ENCODE measurements around the gene HSPA1L. TPM values are rescaled to one million over a fixed set of nuclear protein-coding genes. Genes with fewer than 3 reads are reported as not detected.

HSPA1L gene
- total RNA-seq, 2 experiments from 2014 or later, result 3.3 to 4.5 TPM

- no peaks in the 10 kb centered on the region for H3K9me3 Mint-ChIP-seq
- H3K27ac Mint-ChIP-seq, result no peak overlapping the region
- no peak overlapping the region for H3K4me3 Mint-ChIP-seq
- no peak for DNase-seq
- ATAC-seq (ENCODE audit: low read depth), result no peak
- no peaks in the 10 kb centered on the region for H3K27me3 Mint-ChIP-seq
- H3K36me3 Mint-ChIP-seq, result peaks cover 15% of the 10 kb centered on the region
- POLR2A ChIA-PET, result interaction anchor here (1.4 kb wide), 1 partner anchor 52 kb away, joined by 4 read pairs; no protein-coding TSS in a partner anchor
- H3K4me1 Mint-ChIP-seq, result peaks cover 6% of the 10 kb centered on the region
Observed at GRCh38 chr6:31782126-31782855, 32.8 kb downstream of the HSPA1L start.

- peaks cover 15% of the 10 kb centered on the region for H3K36me3 Mint-ChIP-seq
- POLR2A ChIA-PET, result interaction anchor here (1.3 to 1.4 kb wide), 2 partner anchors 12 to 51 kb away, joined by 3 to 4 read pairs; no protein-coding TSS in a partner anchor
- DNase-seq (no peak), ATAC-seq (ENCODE audit: low read depth) (no peak)
- no peaks in the 10 kb centered on the region for H3K9me3 Mint-ChIP-seq
- no peaks in the 10 kb centered on the region for H3K27me3 Mint-ChIP-seq
- no peak overlapping the region for H3K4me3 Mint-ChIP-seq
- peaks cover 10% of the 10 kb centered on the region for H3K4me1 Mint-ChIP-seq
- no peak overlapping the region for H3K27ac Mint-ChIP-seq
Observed at GRCh38 chr6:31781244-31782125, 33.6 kb downstream of the HSPA1L start.

DNA sequence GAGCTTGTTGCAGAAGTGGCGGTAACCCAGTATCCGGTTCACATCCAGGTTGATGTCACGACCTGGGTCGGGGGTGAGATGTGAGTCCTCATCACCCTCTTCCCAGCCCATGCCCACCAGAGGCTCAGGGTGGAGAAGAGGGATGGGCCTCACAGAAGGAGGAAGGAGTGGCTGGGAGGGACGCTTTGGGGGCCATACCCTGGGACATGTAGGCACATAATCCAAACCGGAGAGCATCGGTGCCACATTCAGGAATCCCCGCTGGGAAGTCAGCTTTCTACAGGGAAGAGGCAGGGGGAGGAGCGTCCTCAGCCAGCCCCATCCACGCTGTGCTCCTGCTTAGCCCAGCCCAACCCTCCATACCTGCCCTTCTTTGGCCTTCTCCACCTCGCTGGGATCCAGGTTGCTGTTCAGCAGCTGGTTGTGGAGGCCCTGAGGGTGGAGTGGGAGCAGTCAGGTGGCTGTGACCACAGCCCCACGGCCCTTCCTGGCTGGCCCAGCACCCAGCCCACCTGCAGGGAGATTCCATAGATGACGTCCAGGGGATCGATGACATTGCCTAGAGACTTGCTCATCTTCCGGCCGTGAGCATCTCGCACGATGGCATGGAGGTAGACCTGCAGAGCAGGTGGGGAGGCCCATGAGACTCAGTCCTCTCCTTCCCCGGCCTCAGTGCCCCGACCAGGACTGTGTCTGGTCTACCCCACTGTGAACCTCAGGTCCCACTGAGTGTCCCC lies 34.4 kb downstream of the HSPA1L start:
- no peak for DNase-seq
- no peaks in the 10 kb centered on the region for H3K9me3 Mint-ChIP-seq
- peaks cover 13% of the 10 kb centered on the region for H3K4me1 Mint-ChIP-seq
- POLR2A ChIA-PET, result interaction anchor here (1.0 to 1.4 kb wide), 3 partner anchors 11 to 55 kb away, joined by 3 to 4 read pairs (median 4); no protein-coding TSS in a partner anchor
- no peak overlapping the region for H3K4me3 Mint-ChIP-seq
- no peaks in the 10 kb centered on the region for H3K27me3 Mint-ChIP-seq
- no peak for ATAC-seq (ENCODE audit: low read depth)
- H3K36me3 Mint-ChIP-seq, result peaks cover 14% of the 10 kb centered on the region
- no peak overlapping the region for H3K27ac Mint-ChIP-seq

DNA sequence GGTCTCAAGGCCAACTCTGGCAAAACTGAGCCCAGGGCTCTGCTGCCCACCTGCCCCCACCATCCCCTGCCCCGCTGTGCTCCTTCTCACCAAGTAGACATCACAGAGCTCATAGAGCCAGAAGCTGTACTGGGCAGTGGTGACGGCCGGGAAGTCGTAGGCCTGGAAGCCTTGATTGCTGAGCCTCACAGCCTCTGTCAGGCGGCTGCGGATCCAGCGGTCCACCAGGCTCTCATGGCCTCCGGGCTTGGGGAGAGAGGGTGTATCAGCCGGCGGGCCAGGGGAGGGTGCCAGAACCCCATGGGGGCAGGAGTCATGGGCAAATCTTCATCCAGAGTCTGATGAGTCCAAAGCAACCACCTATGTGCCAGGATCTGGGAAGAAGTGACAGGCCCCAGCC lies 35.2 kb downstream of the HSPA1L start:
- DNase-seq (no peak), ATAC-seq (ENCODE audit: low read depth) (no peak)
- Mint-ChIP-seq H3K27ac (no peak overlapping the region), H3K4me3 (no peak overlapping the region), H3K27me3 (no peaks in the 10 kb centered on the region), H3K36me3 (peaks cover 14% of the 10 kb centered on the region), H3K9me3 (no peaks in the 10 kb centered on the region), H3K4me1 (peaks cover 19% of the 10 kb centered on the region)
- POLR2A ChIA-PET, result interaction anchor here (1.0 kb wide), 1 partner anchor 56 kb away, joined by 4 read pairs; no protein-coding TSS in a partner anchor

DNA sequence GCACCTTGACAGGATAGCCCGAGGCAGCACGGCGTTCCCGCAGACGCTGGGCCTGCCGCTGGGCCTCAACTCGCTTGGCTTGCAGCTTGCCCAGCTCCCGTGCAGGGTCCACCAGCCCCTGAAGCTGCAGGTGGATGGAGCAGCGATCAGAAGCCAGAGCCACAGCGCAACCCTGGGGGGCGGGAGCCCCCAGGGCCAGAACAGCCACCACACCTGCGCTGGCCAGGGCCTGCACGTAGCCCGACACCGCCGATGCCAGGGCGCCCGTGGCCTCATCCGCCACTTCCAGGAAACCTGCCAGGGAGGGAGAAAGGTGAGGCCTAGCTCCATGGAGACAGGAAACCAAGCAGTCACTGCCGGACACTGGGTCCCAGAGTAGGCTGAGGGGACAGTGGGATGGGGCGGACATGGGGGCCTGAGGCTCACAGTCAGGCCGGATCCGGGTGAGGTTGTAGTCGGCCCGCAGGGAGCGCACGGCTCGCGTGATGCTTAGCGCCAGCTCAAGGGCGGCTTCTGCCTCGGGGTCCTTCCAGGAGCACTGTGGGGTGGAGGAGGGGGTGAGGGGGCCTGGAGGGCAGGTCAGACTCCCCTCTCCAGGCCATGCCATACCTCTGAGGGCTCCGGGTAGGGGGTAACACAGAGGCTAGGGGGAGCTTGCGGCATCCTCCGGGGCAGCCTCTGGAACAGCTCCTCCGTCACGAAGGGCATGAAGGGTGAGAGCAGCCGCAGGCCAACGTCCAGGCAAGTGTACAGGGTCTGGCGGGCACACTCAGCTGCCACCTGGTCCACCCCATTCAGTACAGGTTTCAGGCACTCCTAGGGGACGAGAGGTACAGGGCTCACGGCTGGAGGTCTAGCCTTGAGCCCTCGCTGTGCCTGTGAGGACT lies 35.8 kb downstream of the HSPA1L start:
- ATAC-seq (ENCODE audit: low read depth) (no peak), DNase-seq (no peak)
- Mint-ChIP-seq H3K36me3 (peaks cover 9% of the 10 kb centered on the region), H3K27ac (no peak overlapping the region), H3K4me3 (no peak overlapping the region), H3K9me3 (no peaks in the 10 kb centered on the region), H3K27me3 (no peaks in the 10 kb centered on the region), H3K4me1 (peaks cover 19% of the 10 kb centered on the region)
- POLR2A ChIA-PET, result interaction anchor here (0.7 to 1.0 kb wide), 2 partner anchors 42 to 56 kb away, joined by 3 to 4 read pairs; partner anchors contain the start of gene CLIC1

DNA sequence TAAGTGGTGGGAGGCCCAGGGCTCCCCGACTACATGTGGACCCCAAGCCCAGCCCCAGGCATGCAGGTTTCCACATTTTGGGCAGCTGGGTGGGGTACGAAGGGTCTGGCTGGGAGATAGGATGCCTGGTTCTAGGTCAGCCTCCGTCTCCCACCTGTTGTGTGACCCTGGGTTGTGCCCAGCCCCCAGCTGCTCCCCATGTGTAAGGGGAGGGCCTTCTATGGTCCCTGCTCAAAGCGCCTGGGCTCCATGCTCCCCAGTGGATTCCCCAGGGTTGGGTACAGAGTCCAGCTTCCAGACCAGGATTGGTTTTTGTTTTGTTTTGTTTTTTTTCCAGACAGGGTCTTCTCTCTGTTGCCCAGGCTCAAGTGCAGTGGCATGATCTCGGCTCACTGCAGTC lies 36.9 kb downstream of the HSPA1L start:
- H3K4me3 Mint-ChIP-seq, result no peak overlapping the region
- no peaks in the 10 kb centered on the region for H3K27me3 Mint-ChIP-seq
- H3K4me1 Mint-ChIP-seq, result peaks cover 19% of the 10 kb centered on the region
- peaks cover 5% of the 10 kb centered on the region for H3K36me3 Mint-ChIP-seq
- ATAC-seq (ENCODE audit: low read depth) (no peak), DNase-seq (no peak)
- POLR2A ChIA-PET, result interaction anchor here (1.3 to 2.2 kb wide), 2 partner anchors 9 to 18 kb away, joined by 3 to 7 read pairs; no protein-coding TSS in a partner anchor
- no peaks in the 10 kb centered on the region for H3K9me3 Mint-ChIP-seq
- H3K27ac Mint-ChIP-seq, result peak overlapping the region; percentile 16

DNA sequence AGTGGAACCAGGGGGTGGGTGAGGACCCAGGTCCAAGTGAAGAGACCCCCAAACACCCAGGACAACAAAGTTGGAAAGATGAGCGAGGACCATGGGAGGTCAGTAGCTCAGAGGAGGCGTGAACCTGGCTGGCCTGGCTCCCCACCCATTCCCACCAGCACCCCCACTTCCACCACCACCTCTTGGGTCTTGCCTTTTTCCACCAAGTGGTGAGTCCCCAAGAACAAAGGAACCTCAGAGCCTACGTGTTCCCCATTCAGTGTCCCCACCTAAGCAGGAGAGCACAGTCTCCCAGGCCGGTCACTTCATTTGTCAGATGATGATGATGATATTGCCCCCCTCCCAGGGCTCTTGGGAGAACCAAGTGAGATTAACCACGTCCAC lies 37.4 kb downstream of the HSPA1L start:
- DNase-seq (no peak), ATAC-seq (ENCODE audit: low read depth) (no peak)
- Mint-ChIP-seq H3K36me3 (peaks cover 2% of the 10 kb centered on the region), H3K27ac (peak overlapping the region; percentile 87), H3K9me3 (no peaks in the 10 kb centered on the region), H3K4me3 (no peak overlapping the region), H3K27me3 (no peaks in the 10 kb centered on the region), H3K4me1 (peaks cover 22% of the 10 kb centered on the region)
- POLR2A ChIA-PET, result interaction anchor here (0.5 to 2.2 kb wide), 6 partner anchors 9 to 97 kb away, joined by 3 to 7 read pairs (median 4); partner anchors contain the start of genes LSM2, LY6G5C and MSH5

DNA sequence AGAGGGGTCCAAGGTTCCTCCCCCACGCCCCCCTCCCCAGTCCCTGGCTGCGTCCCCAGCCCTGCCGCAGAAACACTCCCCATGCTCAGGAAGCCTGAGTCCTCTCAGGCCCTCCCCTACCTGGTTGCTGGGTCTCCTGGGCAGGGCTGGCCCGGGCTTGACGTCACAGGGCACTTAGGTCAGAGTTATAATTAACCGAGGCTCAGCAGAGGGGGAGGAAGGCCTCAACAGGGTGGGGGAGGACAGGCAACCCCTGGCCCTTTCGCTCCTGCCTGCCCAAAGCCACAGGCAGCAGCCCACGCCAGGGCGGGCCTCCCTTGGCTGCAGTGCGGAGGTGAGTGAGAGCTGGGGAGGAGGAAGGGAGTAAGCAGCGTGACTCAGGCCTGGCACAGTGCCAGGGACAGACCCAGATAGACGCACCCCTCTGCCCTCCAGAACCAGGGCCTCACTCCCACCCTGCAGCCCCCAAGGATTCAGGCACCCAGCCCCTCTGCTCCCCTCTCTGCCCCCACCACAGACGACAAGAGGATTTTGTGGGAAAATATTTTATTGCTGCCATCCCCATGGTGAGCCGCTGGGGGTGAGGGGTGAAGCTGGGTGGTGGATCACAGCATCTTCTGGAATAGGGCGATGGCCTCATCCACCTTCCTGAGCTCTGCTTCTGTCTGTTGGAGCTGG lies 38.0 kb downstream of the HSPA1L start, which contains the start of gene VWA7:
TSS of gene VWA7 (minus strand) at position 340 of the 678 bp plus-strand sequence. CDS start 549 bp downstream, outside the sequence.
- POLR2A ChIA-PET, result interaction anchor here (0.5 to 2.2 kb wide), 8 partner anchors 10 to 96 kb away, joined by 3 to 7 read pairs (median 4); partner anchors contain the start of genes HSPA1A, HSPA1L, LSM2 and LY6G5C
- H3K27me3 Mint-ChIP-seq, result no peaks in the 10 kb centered on the region
- peaks cover 25% of the 10 kb centered on the region for H3K4me1 Mint-ChIP-seq
- peaks cover 1% of the 10 kb centered on the region for H3K36me3 Mint-ChIP-seq
- H3K27ac Mint-ChIP-seq, result peak within 1 kb of the TSS; percentile 87
- H3K9me3 Mint-ChIP-seq, result no peaks in the 10 kb centered on the region
- H3K4me3 Mint-ChIP-seq, result peak within 1 kb of the TSS; percentile 69
- ATAC-seq (ENCODE audit: low read depth), result peak; percentile 77
- DNase-seq, result peak; percentile 72

GRCh38 chr6:31776485-31776988 lies 38.5 kb downstream of the HSPA1L start:
- H3K27me3 Mint-ChIP-seq, result no peaks in the 10 kb centered on the region
- H3K27ac Mint-ChIP-seq, result peak overlapping the region; percentile 87
- DNase-seq (no peak), ATAC-seq (ENCODE audit: low read depth) (peak; percentile 28)
- peak overlapping the region; percentile 69 for H3K4me3 Mint-ChIP-seq
- POLR2A ChIA-PET, result interaction anchor here (1.0 to 2.2 kb wide), 5 partner anchors 20 to 41 kb away, joined by 3 to 7 read pairs (median 3); partner anchors contain the start of genes HSPA1A, HSPA1L and LSM2
- H3K9me3 Mint-ChIP-seq, result no peaks in the 10 kb centered on the region
- H3K36me3 Mint-ChIP-seq, result peaks cover 2% of the 10 kb centered on the region
- peaks cover 27% of the 10 kb centered on the region for H3K4me1 Mint-ChIP-seq

DNA sequence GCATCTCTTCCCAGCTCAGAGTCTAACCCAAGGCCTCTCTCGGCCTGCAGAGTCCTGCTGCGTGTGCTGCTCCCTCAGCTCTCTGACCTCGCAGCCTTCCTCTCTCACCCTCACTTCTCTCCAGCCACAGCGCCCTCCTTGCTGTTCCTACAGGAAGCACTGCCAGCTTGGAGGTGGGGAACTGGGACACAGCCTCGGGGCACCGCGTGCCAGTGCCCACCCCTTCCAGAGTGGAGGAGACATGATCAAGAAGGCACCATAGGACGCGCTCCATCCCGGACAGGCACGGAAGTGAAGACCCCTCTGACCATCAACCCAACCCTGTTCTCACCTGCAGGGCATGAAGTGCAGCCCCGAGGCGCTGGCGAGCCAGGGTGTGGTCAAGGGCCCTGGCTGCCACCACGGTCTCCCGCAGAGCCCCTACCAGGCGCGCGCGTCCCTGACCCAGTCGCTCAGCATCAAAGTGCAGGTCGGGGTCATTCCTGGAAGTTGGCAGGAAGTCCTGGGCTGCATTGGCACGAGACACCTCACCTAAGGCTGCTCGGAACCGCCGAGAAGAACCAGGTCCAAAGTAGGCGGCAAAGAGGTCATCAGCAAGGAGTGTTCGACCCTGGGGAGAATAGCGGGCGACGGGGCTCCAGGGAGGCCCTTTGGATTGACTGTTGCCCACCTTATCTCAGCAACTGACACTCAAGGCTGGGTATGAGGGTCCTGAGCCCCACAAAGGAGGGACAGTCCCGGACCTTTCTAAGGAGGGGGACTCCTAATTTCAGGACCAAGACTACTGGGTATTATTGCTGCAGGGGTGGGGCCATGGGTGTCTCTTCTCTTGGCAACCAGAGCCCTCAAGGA lies 39.2 kb downstream of the HSPA1L start:
- no peaks in the 10 kb centered on the region for H3K27me3 Mint-ChIP-seq
- H3K27ac Mint-ChIP-seq, result peak overlapping the region; percentile 87
- H3K4me1 Mint-ChIP-seq, result peaks cover 33% of the 10 kb centered on the region
- peaks cover 2% of the 10 kb centered on the region for H3K36me3 Mint-ChIP-seq
- no peaks in the 10 kb centered on the region for H3K9me3 Mint-ChIP-seq
- no peak for ATAC-seq (ENCODE audit: low read depth)
- POLR2A ChIA-PET, result interaction anchor here (1.0 to 1.4 kb wide), 4 partner anchors 9 to 40 kb away, joined by 3 to 5 read pairs (median 3); partner anchors contain the start of genes HSPA1A, HSPA1L and LSM2
- DNase-seq, result no peak
- H3K4me3 Mint-ChIP-seq, result peak overlapping the region; percentile 69
